IMR-90 (cell line): ENCODE data around the gene CNTN5. TPM values are rescaled to one million over a fixed set of nuclear protein-coding genes. Genes with fewer than 3 reads are reported as not detected.

ENCODE experiments used
- ATAC-seq: fragments of 200-7000 bp; cut with Tn5 transposase; 2 replicates; pipeline ENCODE4 v1.9.1; 2020; ENCODE audit warnings: low read depth, mild to moderate bottlenecking, moderate library complexity
- BruUV-seq: library from RNA; stranded (reverse); fragments of 400-500 nt; replicated peaks from 2 replicates; lab custom pipeline; 2021; lab: Mats Ljungman, UMichigan
- CTCF ChIA-PET: fragments of 300-600 bp; formaldehyde crosslinking; extraction: SDS; loops from one replicate; lab custom pipeline; 2021; ENCODE audit warnings: antibody characterized with exemption; lab: Yijun Ruan, JAX
- POLR2A ChIA-PET: fragments of 300-600 bp; sonication (Branson Sonifier 250); formaldehyde crosslinking; loops from one replicate; lab custom pipeline; 2022; ENCODE audit warnings: antibody characterized with exemption; ENCODE audit not compliant: unreplicated experiment; lab: Charles Lee
- DNase-seq: peaks from one replicate; pipeline ENCODE4 v3.0.0; 2013
- H2AFZ ChIP-seq: replicated peaks from 2 replicates; pipeline ENCODE3; 2013; ENCODE audit warnings: low read length, mild to moderate bottlenecking; ENCODE audit not compliant: poor library complexity
- H2AK5ac ChIP-seq: 2 replicates; pipeline ENCODE4 v1.6.1; 2013; ENCODE audit warnings: low read depth, low read length, inconsistent platforms
- H2AK9ac ChIP-seq: replicated peaks from 2 replicates; pipeline ENCODE3; 2013; ENCODE audit warnings: mild to moderate bottlenecking, low read depth, low read length, moderate library complexity; ENCODE audit not compliant: poor library complexity
- H2BK120ac ChIP-seq: 2 replicates; pipeline ENCODE4 v1.6.1; 2013; ENCODE audit warnings: low read depth, low read length, inconsistent platforms
- H2BK15ac ChIP-seq: 3 replicates; pipeline ENCODE4 v1.6.1; 2013; ENCODE audit warnings: low read depth, low read length, inconsistent platforms
- H2BK20ac ChIP-seq: 2 replicates; pipeline ENCODE4 v1.6.1; 2013; ENCODE audit warnings: low read depth, mild to moderate bottlenecking, inconsistent platforms, low read length, moderate library complexity
- H2BK5ac ChIP-seq: 2 replicates; pipeline ENCODE4 v1.6.1; 2013; ENCODE audit warnings: mild to moderate bottlenecking, low read depth, low read length, inconsistent platforms; ENCODE audit not compliant: poor library complexity, severe bottlenecking
- H3K14ac ChIP-seq: replicated peaks from 2 replicates; pipeline ENCODE4 v1.6.1; 2013; ENCODE audit warnings: low read depth, low read length, inconsistent platforms
- H3K18ac ChIP-seq: 2 replicates; pipeline ENCODE4 v1.6.1; 2013; ENCODE audit warnings: low read depth, low read length, control low read depth
- H3K23ac ChIP-seq: 2 replicates; pipeline ENCODE4 v1.6.1; 2013; ENCODE audit warnings: low read depth, low read length, inconsistent platforms
- H3K27ac ChIP-seq: 2 replicates; pipeline ENCODE4 v1.5.1; 2013; ENCODE audit warnings: mild to moderate bottlenecking, control low read depth, low read length; ENCODE audit not compliant: insufficient read depth
- H3K27me3 ChIP-seq: 2 replicates; pipeline ENCODE4 v1.6.1; 2013; ENCODE audit warnings: low read length; ENCODE audit not compliant: control insufficient read depth, insufficient read depth
- H3K36me3 ChIP-seq: 2 replicates; pipeline ENCODE4 v1.6.1; 2013; ENCODE audit warnings: low read length, mixed read lengths; ENCODE audit not compliant: control insufficient read depth, insufficient read depth
- H3K4ac ChIP-seq: 2 replicates; pipeline ENCODE4 v1.6.1; 2013; ENCODE audit warnings: low read depth, low read length, inconsistent platforms
- H3K4me1 ChIP-seq: 2 replicates; pipeline ENCODE4 v1.6.1; 2013; ENCODE audit warnings: low read length, mixed read lengths; ENCODE audit not compliant: control insufficient read depth, insufficient read depth
- H3K4me2 ChIP-seq: 2 replicates; pipeline ENCODE4 v1.6.1; 2013; ENCODE audit warnings: low read depth, mild to moderate bottlenecking, control low read depth, low read length, moderate library complexity
- H3K4me3 ChIP-seq: 2 replicates; pipeline ENCODE4 v1.5.1; 2013; ENCODE audit warnings: low read depth, mild to moderate bottlenecking, control low read depth, low read length, moderate library complexity; ENCODE audit not compliant: insufficient read depth
- H3K56ac ChIP-seq: 2 replicates; pipeline ENCODE4 v1.6.1; 2013; ENCODE audit warnings: low read length, inconsistent platforms; ENCODE audit not compliant: insufficient read depth; ENCODE audit errors: extremely low read depth
- H3K79me1 ChIP-seq, 2 experiments: 2 replicates each; pipeline ENCODE4 v1.6.1; 2013; ENCODE audit warnings: low read length in 2 of 2, inconsistent platforms in 1 of 2, low read depth in 1 of 2
- H3K9ac ChIP-seq: 2 replicates; pipeline ENCODE4 v1.6.1; 2013; ENCODE audit warnings: low read depth, low read length, control low read depth
- H3K9me1 ChIP-seq: 2 replicates; pipeline ENCODE4 v1.6.1; 2013; ENCODE audit warnings: low read length, inconsistent platforms; ENCODE audit not compliant: insufficient read depth
- H3K9me3 ChIP-seq: 2 replicates; pipeline ENCODE4 v1.6.1; 2013; ENCODE audit warnings: low read length; ENCODE audit not compliant: control insufficient read depth, insufficient read depth
- H4K20me1 ChIP-seq: 2 replicates; pipeline ENCODE4 v1.6.1; 2013; ENCODE audit warnings: low read length, inconsistent platforms; ENCODE audit not compliant: insufficient read depth
- H4K5ac ChIP-seq: 2 replicates; pipeline ENCODE4 v1.6.1; 2013; ENCODE audit warnings: mild to moderate bottlenecking, low read depth, low read length, control low read depth
- H4K8ac ChIP-seq, 2 experiments: 2 replicates each; pipeline ENCODE4 v1.6.1; 2013; ENCODE audit warnings: low read depth in 2 of 2, low read length in 2 of 2, control low read depth in 1 of 2, inconsistent platforms in 1 of 2
- H4K91ac ChIP-seq: 2 replicates; pipeline ENCODE4 v1.6.1; 2013; ENCODE audit warnings: low read depth, low read length, inconsistent platforms; ENCODE audit not compliant: insufficient read depth
- BHLHE40 ChIP-seq: fragments of 150-350 bp; IDR thresholded peaks from 2 replicates; pipeline ENCODE4 v1.6.1; 2016; ENCODE audit warnings: mild to moderate bottlenecking, low read depth, low read length
- CEBPB ChIP-seq: IDR thresholded peaks from 2 replicates; pipeline ENCODE4 v1.6.1; 2012; ENCODE audit warnings: low read depth, low read length, improper control_type of control experiment
- CHD1 ChIP-seq: IDR thresholded peaks from 2 replicates; pipeline ENCODE4 v1.6.1; 2012; ENCODE audit warnings: low read depth, low read length, improper control_type of control experiment
- FOS ChIP-seq: fragments of 150-350 bp; IDR thresholded peaks from 2 replicates; pipeline ENCODE4 v1.6.1; 2016; ENCODE audit warnings: low read depth, low read length
- MAFK ChIP-seq: IDR thresholded peaks from 2 replicates; pipeline ENCODE4 v1.6.1; 2012; ENCODE audit warnings: low read depth, low read length, improper control_type of control experiment
- MAZ ChIP-seq: IDR thresholded peaks from 2 replicates; pipeline ENCODE4 v1.6.1; 2012; ENCODE audit warnings: low read depth, mild to moderate bottlenecking, low read length, improper control_type of control experiment, moderate library complexity, borderline replicate concordance
- MXI1 ChIP-seq: IDR thresholded peaks from 2 replicates; pipeline ENCODE4 v1.6.1; 2012; ENCODE audit warnings: low read depth, mild to moderate bottlenecking, low read length, moderate library complexity, borderline replicate concordance
- NFE2L2 ChIP-seq: fragments of 150-350 bp; IDR thresholded peaks from 2 replicates; pipeline ENCODE4 v1.6.1; 2016; ENCODE audit warnings: low read depth, mild to moderate bottlenecking, low read length
- POLR2A ChIP-seq: IDR thresholded peaks from 2 replicates; pipeline ENCODE4 v1.6.1; 2012; ENCODE audit warnings: mild to moderate bottlenecking, low read depth, low read length
- RAD21 ChIP-seq: IDR thresholded peaks from 2 replicates; pipeline ENCODE4 v1.6.1; 2012; ENCODE audit warnings: low read length, improper control_type of control experiment
- RCOR1 ChIP-seq: IDR thresholded peaks from 2 replicates; pipeline ENCODE4 v1.6.1; 2012; ENCODE audit warnings: mild to moderate bottlenecking, low read length, improper control_type of control experiment; ENCODE audit not compliant: insufficient replicate concordance
- RFX5 ChIP-seq: IDR thresholded peaks from 2 replicates; pipeline ENCODE4 v1.8.0; 2012; ENCODE audit warnings: low read depth, mild to moderate bottlenecking, low read length, moderate library complexity
- SMC3 ChIP-seq: fragments of 150-350 bp; IDR thresholded peaks from 2 replicates; pipeline ENCODE4 v1.6.1; 2016; ENCODE audit warnings: low read depth, mild to moderate bottlenecking, antibody characterized with exemption, low read length, moderate library complexity
- WGBS, 2 experiments: methylation state at CpG; one replicate each; pipeline versions ENCODE4 v1.1.5 to v1.1.7; 2013; ENCODE audit warnings: missing lambda C conversion rate in 2 of 2; ENCODE audit not compliant: insufficient read length in 1 of 2; ENCODE audit errors: extremely low coverage in 2 of 2; 5-methylcytosine and 5-hydroxymethylcytosine counted together
- dilution Hi-C: fragments of 300-500 bp; cut with HindIII; formaldehyde crosslinking; loops from one replicate; pipeline ENCODE4 v1.14.3; 2018; ENCODE audit warnings: low sequenced_read_pairs; ENCODE audit not compliant: unreplicated experiment
- in situ Hi-C: fragments of 300-500 bp; cut with MboI; formaldehyde crosslinking; loops from 3 replicates; pipeline ENCODE4 v1.14.3; 2019; ENCODE audit warnings: low sequenced_read_pairs, inconsistent platforms, mixed read lengths
- intact Hi-C: fragments of 100-400 bp; cut with micrococcal nuclease; formaldehyde crosslinking; loops from 2 replicates; pipeline ENCODE4 v1.10.0; 2022
- polyA plus RNA-seq, 3 experiments: library from polyadenylated mRNA; depleted of rRNA; stranded (reverse); fragments of >200 nt; gene quantifications; 2 replicates each; pipeline ENCODE4 v1.2.3, GENCODE V29; 2012; ENCODE audit warnings: low replicate concordance in 1 of 3
- total RNA-seq: library from RNA; depleted of rRNA; stranded (reverse); fragments of >200 nt; gene quantifications from 2 replicates; pipeline ENCODE4 v1.2.3, GENCODE V29; 2012
- TF ChIP-seq, protein P1 (sequence below): conservative IDR thresholded peaks from 2 replicates; pipeline ENCODE4 v1.5.1; 2012; ENCODE audit warnings: mild to moderate bottlenecking, low read depth, low read length, improper control_type of control experiment
- TF ChIP-seq, protein P2 (sequence below): fragments of 150-350 bp; IDR thresholded peaks from 2 replicates; pipeline ENCODE4 v1.6.1; 2016; ENCODE audit warnings: low read depth, mild to moderate bottlenecking, low read length, moderate library complexity, borderline replicate concordance
- TF ChIP-seq, protein P3 (sequence below): fragments of 150-350 bp; IDR thresholded peaks from 2 replicates; pipeline ENCODE4 v1.6.1; 2017; ENCODE audit warnings: mild to moderate bottlenecking, antibody characterized with exemption, low read length, low read depth

CNTN5 gene
- total and polyA plus RNA-seq, 2 of the 4 experiments (the other 2 are of a cell fraction), result not detected

DNA sequence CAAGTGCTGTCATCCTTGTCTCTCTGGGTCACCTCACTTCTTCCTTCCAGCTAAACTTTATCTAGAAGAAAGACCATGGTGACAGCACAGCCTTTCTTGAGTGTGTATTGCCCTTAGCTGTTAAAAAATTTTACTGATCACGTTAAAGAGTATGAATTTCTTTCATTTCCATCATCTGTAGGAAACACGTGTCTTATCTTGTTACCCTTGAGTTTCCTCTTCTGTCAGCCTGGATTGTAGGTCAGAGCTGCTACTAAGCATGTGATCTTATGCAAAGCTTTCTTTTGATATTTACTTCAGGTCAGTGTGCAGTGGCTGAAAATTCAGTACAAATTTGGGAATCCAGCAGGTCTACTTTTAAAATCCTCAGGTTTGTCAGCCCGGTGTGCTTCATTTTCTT is 1154.1 kb downstream of the CNTN5 start:
- in situ Hi-C loops (no loop called here), dilution Hi-C loops (no loop called here), intact Hi-C loops (no loop called here)
- H3K79me1 ChIP-seq, result no peaks in the 10 kb centered on the region
- CTCF ChIA-PET, result no interaction called here
- H2AK5ac ChIP-seq, result no peak overlapping the region
- no peaks in the 10 kb centered on the region for H3K36me3 ChIP-seq
- WGBS, 2 experiments, result no CpG with 5 or more reads among the region's 3 CpGs
- H3K14ac ChIP-seq, result no peak overlapping the region
- H3K4me1 ChIP-seq, result no peaks in the 10 kb centered on the region
- no peaks in the 10 kb centered on the region for H4K20me1 ChIP-seq
- H3K27ac ChIP-seq, result no peak overlapping the region
- no peak overlapping the region for H4K8ac ChIP-seq
- no peak overlapping the region for H3K56ac ChIP-seq
- H3K4me2 ChIP-seq, result no peak overlapping the region
- no peak for DNase-seq
- H2BK5ac ChIP-seq, result no peak overlapping the region
- H3K9ac ChIP-seq, result no peak overlapping the region
- no peak overlapping the region for H2AFZ ChIP-seq
- H2BK15ac ChIP-seq, result no peak overlapping the region
- POLR2A ChIA-PET, result interaction anchor here (0.6 kb wide), 1 partner anchor 9 kb away, joined by 3 read pairs; no protein-coding TSS in a partner anchor
- H4K91ac ChIP-seq, result no peak overlapping the region
- H3K27me3 ChIP-seq, result no peaks in the 10 kb centered on the region
- no peak overlapping the region for H4K5ac ChIP-seq
- no peak overlapping the region for H3K18ac ChIP-seq
- no peak for ATAC-seq
- no peak overlapping the region for H3K4me3 ChIP-seq
- no peak overlapping the region for H3K4ac ChIP-seq
- TF ChIP-seq, protein P1, sequence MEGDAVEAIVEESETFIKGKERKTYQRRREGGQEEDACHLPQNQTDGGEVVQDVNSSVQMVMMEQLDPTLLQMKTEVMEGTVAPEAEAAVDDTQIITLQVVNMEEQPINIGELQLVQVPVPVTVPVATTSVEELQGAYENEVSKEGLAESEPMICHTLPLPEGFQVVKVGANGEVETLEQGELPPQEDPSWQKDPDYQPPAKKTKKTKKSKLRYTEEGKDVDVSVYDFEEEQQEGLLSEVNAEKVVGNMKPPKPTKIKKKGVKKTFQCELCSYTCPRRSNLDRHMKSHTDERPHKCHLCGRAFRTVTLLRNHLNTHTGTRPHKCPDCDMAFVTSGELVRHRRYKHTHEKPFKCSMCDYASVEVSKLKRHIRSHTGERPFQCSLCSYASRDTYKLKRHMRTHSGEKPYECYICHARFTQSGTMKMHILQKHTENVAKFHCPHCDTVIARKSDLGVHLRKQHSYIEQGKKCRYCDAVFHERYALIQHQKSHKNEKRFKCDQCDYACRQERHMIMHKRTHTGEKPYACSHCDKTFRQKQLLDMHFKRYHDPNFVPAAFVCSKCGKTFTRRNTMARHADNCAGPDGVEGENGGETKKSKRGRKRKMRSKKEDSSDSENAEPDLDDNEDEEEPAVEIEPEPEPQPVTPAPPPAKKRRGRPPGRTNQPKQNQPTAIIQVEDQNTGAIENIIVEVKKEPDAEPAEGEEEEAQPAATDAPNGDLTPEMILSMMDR, result no peak
- TF ChIP-seq POLR2A (no peak), BHLHE40 (no peak), MXI1 (no peak), RAD21 (no peak), CHD1 (no peak), NFE2L2 (no peak), MAFK (no peak), RCOR1 (no peak), RFX5 (no peak), CEBPB (no peak), MAZ (no peak), FOS (no peak), SMC3 (no peak)
- TF ChIP-seq, protein P2, sequence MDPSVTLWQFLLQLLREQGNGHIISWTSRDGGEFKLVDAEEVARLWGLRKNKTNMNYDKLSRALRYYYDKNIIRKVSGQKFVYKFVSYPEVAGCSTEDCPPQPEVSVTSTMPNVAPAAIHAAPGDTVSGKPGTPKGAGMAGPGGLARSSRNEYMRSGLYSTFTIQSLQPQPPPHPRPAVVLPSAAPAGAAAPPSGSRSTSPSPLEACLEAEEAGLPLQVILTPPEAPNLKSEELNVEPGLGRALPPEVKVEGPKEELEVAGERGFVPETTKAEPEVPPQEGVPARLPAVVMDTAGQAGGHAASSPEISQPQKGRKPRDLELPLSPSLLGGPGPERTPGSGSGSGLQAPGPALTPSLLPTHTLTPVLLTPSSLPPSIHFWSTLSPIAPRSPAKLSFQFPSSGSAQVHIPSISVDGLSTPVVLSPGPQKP, result no peak
- TF ChIP-seq, protein P3, sequence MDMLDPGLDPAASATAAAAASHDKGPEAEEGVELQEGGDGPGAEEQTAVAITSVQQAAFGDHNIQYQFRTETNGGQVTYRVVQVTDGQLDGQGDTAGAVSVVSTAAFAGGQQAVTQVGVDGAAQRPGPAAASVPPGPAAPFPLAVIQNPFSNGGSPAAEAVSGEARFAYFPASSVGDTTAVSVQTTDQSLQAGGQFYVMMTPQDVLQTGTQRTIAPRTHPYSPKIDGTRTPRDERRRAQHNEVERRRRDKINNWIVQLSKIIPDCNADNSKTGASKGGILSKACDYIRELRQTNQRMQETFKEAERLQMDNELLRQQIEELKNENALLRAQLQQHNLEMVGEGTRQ, result no peak
- no peaks in the 10 kb centered on the region for H3K9me1 ChIP-seq
- H3K23ac ChIP-seq, result no peak overlapping the region
- H2AK9ac ChIP-seq, result no peak overlapping the region
- BruUV-seq, result no TSS peak
- no peak overlapping the region for H2BK120ac ChIP-seq
- no peaks in the 10 kb centered on the region for H3K9me3 ChIP-seq
- no peak overlapping the region for H2BK20ac ChIP-seq
